Globus pallidus (tissue), 1 donor: ENCODE results near the gene GDE1.

Source experiments
- DNase-seq: peaks from one replicate; pipeline ENCODE4 v3.0.0-alpha.2; 2015; ENCODE audit warnings: low spot score

The GDE1 gene

DNA sequence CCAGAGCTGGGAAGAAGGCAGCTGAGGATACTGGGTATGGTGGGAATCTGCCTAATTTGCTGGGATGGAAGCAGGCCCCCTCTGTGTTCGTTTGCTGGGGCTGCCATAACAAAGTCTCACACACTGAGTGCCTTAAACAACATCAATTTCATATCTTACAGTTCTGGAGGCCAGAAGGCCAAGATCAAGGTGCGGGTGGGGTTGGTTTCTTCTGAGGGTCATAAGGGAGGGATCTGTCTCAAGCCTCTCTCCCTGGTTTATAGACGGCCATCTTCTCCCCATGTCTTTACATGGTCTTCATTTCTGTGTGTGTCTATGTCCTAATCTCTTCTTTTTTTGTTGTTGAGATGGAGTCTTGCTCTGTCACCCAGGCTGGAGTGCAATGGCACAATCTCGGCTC lies 35.8 kb downstream of the GDE1 start:
- no peak for DNase-seq

DNA sequence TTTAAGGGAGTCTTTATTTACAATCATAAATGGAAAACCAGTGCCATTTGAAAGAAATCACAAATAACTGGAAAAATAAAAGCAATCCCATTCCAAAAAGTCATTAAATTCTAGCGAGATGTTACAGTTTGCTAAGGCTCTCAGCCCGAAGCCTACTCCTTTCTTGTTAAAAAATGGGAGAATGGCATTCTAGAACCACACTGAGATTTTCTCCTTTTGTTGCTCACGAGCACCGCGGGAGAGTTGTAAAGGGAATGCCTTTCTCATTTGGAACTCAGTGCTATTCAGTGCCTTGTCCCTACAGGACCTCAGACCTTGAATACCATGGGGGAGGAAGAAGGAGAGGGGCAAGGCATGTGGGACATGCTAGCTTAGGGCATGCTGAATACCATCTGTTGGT lies 36.3 kb downstream of the GDE1 start:
- DNase-seq, result no peak

DNA sequence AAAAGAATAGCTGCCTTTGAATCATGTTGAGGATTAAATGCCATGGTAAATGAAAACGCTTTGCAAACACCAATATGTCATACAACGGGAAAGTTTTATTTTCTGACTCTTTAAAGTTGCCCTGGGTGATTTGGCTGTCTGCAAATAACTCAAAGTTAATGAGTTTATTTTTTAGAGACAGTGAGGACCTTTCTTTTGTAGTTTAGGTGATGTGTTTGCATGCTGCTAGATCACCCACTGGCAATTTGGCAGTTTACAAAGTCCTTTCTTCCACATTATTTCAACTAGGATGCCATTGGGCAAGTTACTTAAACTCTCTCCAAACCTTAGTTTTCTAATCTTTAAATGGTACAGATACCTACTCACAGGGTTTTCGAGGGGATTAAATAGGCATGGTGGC lies 37.8 kb downstream of the GDE1 start:
- DNase-seq, result no peak

- no peak for DNase-seq
Measured at GRCh38 chr16:19482291-19482690, 39.6 kb downstream of the GDE1 start.

- DNase-seq, result no peak
Measured at GRCh38 chr16:19481769-19482168, 40.1 kb downstream of the GDE1 start.

- DNase-seq, result no peak
Measured at GRCh38 chr16:19481296-19481695, 40.6 kb downstream of the GDE1 start.

GRCh38 chr16:19479302-19479721 lies 42.6 kb downstream of the GDE1 start:
- no peak for DNase-seq

DNA sequence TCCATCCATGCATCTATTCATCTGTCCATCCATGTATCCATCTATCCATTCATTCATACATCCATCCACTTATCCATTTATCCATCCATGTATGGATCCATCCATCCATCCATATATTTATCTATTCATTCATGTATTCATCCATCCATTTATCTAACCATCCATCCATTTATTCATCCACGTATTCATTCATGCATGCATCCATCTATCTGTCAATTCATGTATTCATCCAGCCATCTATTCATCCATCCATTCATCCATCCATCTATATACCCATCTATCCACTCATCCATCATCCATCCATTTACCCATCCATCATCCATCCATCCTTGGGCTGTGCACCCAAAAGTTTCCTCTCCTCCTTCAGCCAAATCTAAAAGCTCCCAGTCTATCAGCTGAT lies 43.4 kb downstream of the GDE1 start:
- no peak for DNase-seq

DNA sequence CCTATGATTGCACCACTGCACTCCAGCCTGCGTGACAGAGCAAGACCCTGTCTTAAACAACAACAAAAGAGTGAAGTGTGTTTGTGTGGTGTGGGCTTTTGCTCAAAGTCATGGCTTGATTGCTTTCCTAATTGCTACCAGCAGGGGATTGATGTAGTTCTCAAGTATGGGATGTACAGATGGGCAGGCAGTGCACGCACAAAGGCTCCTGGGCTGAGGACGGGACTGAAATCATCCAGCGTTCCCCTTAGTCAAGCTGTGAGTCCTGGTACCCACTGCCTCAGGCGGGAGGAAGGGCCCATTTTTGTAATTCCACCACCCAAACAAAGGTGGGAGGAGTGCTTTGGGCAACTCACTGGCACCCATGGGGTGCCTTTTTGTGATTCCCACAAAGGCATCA lies 47.3 kb downstream of the GDE1 start:
- DNase-seq, result no peak

DNA sequence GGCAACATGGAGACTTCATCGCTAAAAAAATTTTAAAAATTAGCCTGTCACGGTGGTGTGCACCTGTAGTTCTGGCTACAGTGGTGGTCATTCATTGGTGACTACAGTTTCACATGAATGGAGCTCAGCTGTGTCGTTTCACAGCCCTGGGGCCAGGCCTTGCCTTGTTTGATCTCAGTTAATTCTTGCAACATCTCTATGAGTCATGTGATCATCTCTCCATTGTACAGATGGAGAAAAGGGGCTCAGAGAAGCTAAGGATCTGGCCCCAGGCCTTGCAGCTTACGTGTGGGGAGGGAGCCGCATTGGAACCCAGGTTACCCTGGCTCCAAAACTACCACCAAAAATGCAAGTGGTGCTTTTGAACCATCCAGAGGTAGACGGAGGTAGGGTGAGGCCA lies 49.4 kb downstream of the GDE1 start:
- DNase-seq, result no peak

DNA sequence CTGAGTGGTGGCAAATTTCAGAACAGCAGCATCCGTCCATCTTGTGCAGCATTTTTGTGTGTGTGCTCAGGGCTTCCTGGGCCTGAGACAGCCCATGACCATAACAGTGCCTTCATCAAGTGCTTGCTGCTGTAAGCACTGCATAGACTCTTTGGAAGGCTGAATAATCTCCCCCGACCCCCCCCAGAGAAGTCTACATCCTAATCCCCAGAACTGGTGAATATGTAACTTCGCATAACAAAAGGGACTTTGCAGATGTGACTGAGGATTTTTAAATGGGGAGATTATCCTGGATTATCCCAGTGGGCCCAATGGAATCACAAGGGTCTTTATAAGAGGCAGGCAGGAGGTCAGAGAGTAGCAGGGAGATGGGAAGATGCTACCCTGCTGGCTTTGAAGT lies 53.6 kb downstream of the GDE1 start:
- no peak for DNase-seq

GRCh38 chr16:19463468-19464315 lies 58.2 kb downstream of the GDE1 start:
- no peak for DNase-seq

- no peak for DNase-seq
Measured at GRCh38 chr16:19460397-19460796, 61.5 kb downstream of the GDE1 start.

DNA sequence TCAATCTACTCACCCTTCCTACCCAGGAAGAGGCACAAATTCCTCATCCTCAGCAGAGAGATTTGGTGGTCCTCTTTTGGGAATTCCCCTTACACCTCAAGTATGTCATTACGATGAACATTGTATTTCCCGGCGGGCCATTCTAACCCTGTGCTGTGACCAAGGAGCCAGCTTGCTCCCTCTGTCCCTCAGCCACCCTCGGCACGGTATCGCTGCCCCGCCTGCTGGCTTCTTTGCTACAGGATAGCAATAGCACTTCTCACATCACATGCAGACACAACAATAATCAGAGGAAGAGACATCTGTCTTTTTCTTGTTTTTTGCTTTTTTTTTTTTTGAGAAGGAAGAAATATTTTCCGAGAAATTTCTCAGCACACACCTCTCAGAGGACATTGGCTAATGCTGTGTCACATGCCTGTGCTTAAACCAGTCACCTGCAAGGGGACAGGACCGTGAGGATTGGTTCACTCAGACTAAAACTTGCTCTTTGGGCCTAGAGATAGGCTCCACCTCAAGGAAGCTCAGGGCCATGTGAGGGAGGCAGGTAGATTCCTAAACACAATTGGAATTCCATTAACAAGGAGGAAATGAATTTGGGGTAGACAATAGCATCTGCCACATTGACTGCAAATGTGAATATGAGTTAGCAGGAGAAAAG lies 63.0 kb downstream of the GDE1 start:
- no peak for DNase-seq
